ENCODE measurements around the gene PTPRG. TPM values are rescaled to one million over a fixed set of nuclear protein-coding genes. Genes with fewer than 3 reads are reported as not detected.

PTPRG gene
- total RNA-seq, 1 donor from 2014 or later: 11.1 TPM

- DNase-seq (ENCODE audit: low read depth): no peak
- no peak for TF ChIP-seq CTCF (IDR thresholded peaks at IDR 0.05; ENCODE audit: insufficient read depth, low read length, severe bottlenecking)
- no peak for FAIRE-seq
- H3K36me3 ChIP-seq (ENCODE audit: control insufficient read depth, insufficient read depth, low read length): no peaks in the 10 kb centered on the region
- no peak overlapping the region for H3K4me3 ChIP-seq (ENCODE audit: low read depth, low read length)
- no peaks in the 10 kb centered on the region for H3K27me3 ChIP-seq (ENCODE audit: control insufficient read depth, insufficient read depth, low read length)
Measured at GRCh38 chr3:61733000-61733399, 171.6 kb downstream of the PTPRG start.

- no peaks in the 10 kb centered on the region for H3K27me3 ChIP-seq (ENCODE audit: control insufficient read depth, insufficient read depth, low read length)
- H3K36me3 ChIP-seq (ENCODE audit: control insufficient read depth, insufficient read depth, low read length): no peaks in the 10 kb centered on the region
- no peak for TF ChIP-seq CTCF (IDR thresholded peaks at IDR 0.05; ENCODE audit: insufficient read depth, low read length, severe bottlenecking)
- DNase-seq (ENCODE audit: low read depth) (no peak), FAIRE-seq (no peak)
- no peak overlapping the region for H3K4me3 ChIP-seq (ENCODE audit: low read depth, low read length)
Measured at GRCh38 chr3:61733876-61734275, 172.5 kb downstream of the PTPRG start.

GRCh38 chr3:61734749-61735686, 173.6 kb downstream of the PTPRG start:
- TF ChIP-seq CTCF (IDR thresholded peaks at IDR 0.05; ENCODE audit: insufficient read depth, low read length, severe bottlenecking): no peak
- DNase-seq (ENCODE audit: low read depth): no peak
- Histone ChIP-seq H3K36me3 (ENCODE audit: control insufficient read depth, insufficient read depth, low read length) (no peaks in the 10 kb centered on the region), H3K27me3 (ENCODE audit: control insufficient read depth, insufficient read depth, low read length) (no peaks in the 10 kb centered on the region), H3K4me3 (ENCODE audit: low read depth, low read length) (no peak overlapping the region)
- FAIRE-seq: no peak

- DNase-seq (ENCODE audit: low read depth): peak; percentile 58
Measured at GRCh38 chr3:61736506-61736905, 175.1 kb downstream of the PTPRG start.

GRCh38 chr3:61739640-61740039, 178.3 kb downstream of the PTPRG start:
- TF ChIP-seq CTCF (IDR thresholded peaks at IDR 0.05; ENCODE audit: insufficient read depth, low read length, severe bottlenecking): no peak
- FAIRE-seq: no peak
- H3K4me3 ChIP-seq (ENCODE audit: low read depth, low read length): no peak overlapping the region

More at GRCh38 chr3:61736506-61736905, 175.1 kb downstream of the PTPRG start:
- Histone ChIP-seq H3K36me3 (ENCODE audit: control insufficient read depth, insufficient read depth, low read length) (no peaks in the 10 kb centered on the region), H3K4me3 (ENCODE audit: low read depth, low read length) (no peak overlapping the region), H3K27me3 (ENCODE audit: control insufficient read depth, insufficient read depth, low read length) (no peaks in the 10 kb centered on the region)
- no peak for TF ChIP-seq CTCF (IDR thresholded peaks at IDR 0.05; ENCODE audit: insufficient read depth, low read length, severe bottlenecking)
- no peak for FAIRE-seq

More at GRCh38 chr3:61739640-61740039, 178.3 kb downstream of the PTPRG start:
- Histone ChIP-seq H3K36me3 (ENCODE audit: control insufficient read depth, insufficient read depth, low read length) (no peaks in the 10 kb centered on the region), H3K27me3 (ENCODE audit: control insufficient read depth, insufficient read depth, low read length) (no peaks in the 10 kb centered on the region)
- DNase-seq (ENCODE audit: low read depth): no peak
